ENCODE data around the gene AQP12B. TPM values are rescaled to one million over a fixed set of nuclear protein-coding genes. Genes with fewer than 3 reads are reported as not detected.
"Not testable (repeated sequence)": the region's sequence is repeated elsewhere in the genome, so short reads cannot be mapped to it uniquely, and the experiment has no call there.

The AQP12B gene
- total RNA-seq, 1 donor, result not detected

DNA sequence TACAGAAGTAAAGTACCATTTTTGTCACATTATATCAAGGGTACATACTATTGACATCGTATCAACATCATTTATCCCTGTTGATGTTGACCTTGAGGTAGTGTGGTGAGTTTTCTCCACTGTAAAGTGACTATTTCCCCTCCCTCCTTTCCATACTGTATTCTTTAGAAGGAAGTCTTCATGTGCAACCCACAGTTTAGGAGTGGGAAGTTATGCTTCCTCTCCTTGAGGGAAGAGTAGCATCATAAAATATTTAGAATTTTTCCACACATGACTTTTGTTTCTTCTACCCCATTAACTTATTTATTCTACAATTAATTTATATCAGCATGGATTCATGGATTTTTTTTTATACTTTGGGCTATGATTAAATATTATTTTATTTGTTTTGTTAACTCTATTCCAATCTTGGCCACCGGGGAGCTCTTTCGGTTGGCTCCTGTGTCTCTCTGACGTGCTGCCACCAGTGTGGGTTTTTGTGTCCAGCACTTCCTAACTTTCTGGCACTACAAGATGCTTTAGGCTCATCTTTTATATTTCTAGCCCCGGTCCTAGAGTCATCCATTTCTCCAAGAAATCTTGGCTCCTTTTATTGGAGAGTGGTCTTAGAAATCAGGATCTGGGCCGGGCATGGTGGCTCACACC is 19.0 kb downstream of the AQP12B start:
- TF ChIP-seq, protein P1, sequence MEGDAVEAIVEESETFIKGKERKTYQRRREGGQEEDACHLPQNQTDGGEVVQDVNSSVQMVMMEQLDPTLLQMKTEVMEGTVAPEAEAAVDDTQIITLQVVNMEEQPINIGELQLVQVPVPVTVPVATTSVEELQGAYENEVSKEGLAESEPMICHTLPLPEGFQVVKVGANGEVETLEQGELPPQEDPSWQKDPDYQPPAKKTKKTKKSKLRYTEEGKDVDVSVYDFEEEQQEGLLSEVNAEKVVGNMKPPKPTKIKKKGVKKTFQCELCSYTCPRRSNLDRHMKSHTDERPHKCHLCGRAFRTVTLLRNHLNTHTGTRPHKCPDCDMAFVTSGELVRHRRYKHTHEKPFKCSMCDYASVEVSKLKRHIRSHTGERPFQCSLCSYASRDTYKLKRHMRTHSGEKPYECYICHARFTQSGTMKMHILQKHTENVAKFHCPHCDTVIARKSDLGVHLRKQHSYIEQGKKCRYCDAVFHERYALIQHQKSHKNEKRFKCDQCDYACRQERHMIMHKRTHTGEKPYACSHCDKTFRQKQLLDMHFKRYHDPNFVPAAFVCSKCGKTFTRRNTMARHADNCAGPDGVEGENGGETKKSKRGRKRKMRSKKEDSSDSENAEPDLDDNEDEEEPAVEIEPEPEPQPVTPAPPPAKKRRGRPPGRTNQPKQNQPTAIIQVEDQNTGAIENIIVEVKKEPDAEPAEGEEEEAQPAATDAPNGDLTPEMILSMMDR (IDR thresholded peaks at IDR 0.05; ENCODE audit: insufficient read depth, low read depth, low read length), result no peak
- no peak for DNase-seq (ENCODE audit: low read depth)
- no peak overlapping the region for H3K4me3 ChIP-seq (ENCODE audit: low read depth, low read length)

DNA sequence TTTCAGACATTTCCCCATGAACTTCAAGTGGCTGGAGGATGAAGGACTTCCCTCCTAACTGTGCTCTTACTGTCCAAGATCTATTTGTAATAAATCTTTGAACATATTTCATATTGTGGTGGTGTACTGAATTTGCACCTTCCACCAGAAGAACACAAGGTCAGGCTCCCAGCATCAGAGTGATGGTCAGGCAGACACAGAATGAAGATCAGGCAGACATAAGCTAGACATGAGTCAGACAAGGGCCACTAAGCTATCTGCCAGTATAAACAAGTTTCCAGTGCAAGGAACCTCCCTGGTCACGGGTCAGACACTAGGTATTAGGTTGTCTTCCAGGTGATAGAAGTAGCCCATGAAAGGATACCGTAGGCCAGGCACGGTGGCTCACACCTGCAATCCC is 20.0 kb downstream of the AQP12B start:
- no peak overlapping the region for H3K4me3 ChIP-seq (ENCODE audit: low read depth, low read length)
- DNase-seq (ENCODE audit: low read depth), result no peak
- TF ChIP-seq, protein P1 (IDR thresholded peaks at IDR 0.05; ENCODE audit: insufficient read depth, low read depth, low read length), result no peak

DNA sequence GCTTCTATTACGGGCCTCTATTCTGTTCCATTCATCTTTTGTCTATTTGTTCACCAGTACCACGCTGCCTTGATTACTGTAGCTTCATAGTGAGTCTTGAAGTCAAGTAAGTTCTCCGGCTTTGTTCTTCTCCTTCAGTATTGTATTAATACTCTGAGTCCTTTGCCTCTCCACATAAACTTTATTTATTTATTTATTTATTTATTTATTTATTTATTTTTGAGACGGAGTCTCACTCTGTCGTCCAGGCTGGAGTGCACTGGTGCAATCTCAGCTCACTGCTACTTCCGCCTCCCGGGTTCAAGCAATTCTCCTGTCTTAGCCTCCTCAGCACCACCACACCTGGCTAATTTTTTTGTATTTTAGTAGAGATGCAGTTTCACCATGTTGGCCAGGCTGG is 22.8 kb downstream of the AQP12B start:
- H3K4me3 ChIP-seq (ENCODE audit: low read depth, low read length); DNase-seq (ENCODE audit: low read depth): not testable (repeated sequence)

DNA sequence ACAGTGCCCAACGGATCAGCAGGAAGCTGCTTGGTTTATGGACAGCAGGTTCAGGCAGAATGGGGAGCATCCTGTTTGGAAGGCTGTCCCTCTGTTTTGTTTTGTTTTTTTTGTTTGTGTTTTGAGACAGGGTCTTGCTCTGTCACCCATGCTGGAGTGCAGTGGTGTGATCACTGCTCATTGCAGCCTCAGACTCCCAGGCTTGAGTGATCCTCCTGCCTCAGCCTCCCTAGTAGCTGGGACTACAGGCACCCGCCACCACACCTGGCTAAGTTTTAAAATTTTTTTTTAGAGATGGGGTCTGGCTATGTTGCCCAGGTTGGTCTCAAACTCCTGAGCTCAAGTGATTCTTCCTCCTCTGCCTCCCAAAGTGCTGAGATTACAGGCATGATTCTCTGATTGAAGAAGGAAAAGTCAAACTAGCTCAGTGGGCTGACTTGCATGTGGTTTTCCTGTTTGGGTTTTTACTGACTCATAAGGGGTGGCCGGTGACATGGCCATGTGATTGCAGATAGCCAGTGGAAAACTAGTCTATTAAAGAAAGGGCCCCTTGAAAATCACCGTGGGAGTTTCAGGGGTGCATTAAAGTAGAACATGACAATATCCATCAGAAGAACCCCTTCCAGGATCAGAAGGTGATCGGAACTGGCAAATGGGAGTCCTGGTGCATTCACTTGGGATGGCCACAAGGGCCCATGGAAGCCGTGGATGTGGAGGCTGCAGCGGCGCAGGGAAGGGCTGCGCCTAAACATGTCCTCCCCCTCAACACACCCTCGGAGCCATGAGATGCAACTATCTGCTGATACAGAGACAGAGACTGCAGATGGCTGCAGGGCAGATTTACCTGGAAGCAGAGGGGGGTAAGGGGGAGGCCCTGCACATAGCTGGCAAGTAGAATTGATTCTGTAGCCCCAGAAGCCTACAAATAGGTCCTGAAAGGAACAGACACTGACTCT is 26.5 kb downstream of the AQP12B start:
- DNase-seq (ENCODE audit: low read depth), result peak; percentile 10
- TF ChIP-seq, protein P1 (IDR thresholded peaks at IDR 0.05; ENCODE audit: insufficient read depth, low read depth, low read length), result no peak
- no peak overlapping the region for H3K4me3 ChIP-seq (ENCODE audit: low read depth, low read length)

DNA sequence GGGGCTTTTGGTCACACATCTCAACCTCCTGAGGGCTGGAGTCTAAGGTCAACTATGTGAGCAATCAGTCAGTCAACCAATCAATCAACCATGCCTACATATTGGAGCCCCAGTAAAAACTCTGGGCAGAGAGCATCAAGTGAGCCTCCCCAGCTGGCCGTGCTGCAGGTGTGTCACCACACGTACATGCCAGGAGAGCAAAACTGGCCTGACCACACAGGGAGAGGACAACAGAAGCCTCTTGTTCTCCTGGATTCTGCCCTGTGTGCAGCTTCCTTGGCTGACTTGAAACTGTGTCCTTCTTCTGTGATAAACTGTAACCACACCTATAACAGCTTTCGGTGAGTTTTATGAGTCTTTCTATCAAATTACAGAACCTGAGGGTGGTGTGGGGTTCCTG is 31.5 kb downstream of the AQP12B start:
- no peak for DNase-seq (ENCODE audit: low read depth)
- no peak overlapping the region for H3K4me3 ChIP-seq (ENCODE audit: low read depth, low read length)
- TF ChIP-seq, protein P1 (IDR thresholded peaks at IDR 0.05; ENCODE audit: insufficient read depth, low read depth, low read length), result no peak

DNA sequence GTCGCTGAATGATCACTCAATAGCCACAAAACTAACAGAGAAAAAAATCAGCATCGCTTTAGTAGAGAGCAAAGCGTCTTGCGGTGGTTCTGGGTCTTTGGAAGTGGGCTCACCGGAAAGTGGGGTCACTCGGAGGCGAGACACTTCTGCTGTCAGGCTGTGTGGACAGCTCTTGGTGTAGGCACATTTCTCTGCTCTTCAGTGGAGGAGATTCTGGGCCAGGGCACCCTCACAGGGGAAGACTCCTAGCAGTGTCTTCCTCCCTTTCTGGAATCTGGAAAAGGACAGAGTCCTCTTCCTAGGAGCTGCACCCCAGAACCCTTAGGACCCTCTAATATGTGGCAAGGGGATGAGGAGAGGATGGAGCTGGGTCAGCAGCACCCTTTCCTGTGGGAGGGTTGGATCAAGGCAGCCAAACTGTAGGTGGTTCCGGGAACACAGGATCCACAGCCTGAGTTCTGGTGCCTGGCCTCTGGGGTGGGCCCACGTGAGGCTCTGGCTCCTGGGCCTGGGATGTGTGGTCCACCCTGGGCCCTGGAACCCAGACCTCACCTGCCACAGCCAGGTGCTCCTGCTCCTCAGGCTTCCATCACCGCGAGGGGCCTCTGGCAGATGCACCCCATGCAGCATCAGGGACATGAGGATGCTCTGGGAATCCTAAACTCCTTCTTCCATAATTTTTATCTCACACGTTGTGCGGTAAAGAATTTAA is 32.3 kb downstream of the AQP12B start:
- H3K4me3 ChIP-seq (ENCODE audit: low read depth, low read length), result no peak overlapping the region
- no peak for DNase-seq (ENCODE audit: low read depth)
- TF ChIP-seq, protein P1 (IDR thresholded peaks at IDR 0.05; ENCODE audit: insufficient read depth, low read depth, low read length), result no peak

DNA sequence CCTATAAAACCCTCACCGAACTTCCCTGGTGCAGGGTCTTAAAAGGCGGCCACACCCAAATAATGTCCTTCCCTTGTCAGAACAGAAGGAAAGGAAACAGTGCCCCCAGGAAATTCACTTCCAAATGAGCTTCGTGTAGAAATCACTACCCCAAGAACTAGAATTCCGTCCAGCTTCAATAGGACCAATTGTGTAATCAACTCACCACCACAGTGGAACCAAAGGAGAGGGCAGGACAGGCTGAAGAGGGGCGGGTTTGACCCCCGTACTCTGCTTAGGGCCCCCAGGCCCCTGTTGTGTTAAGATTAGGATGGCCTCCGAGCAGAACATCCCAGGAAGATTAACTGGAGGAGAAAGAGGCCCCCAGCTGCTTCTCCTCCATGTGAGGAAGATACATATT is 33.4 kb downstream of the AQP12B start:
- no peak for DNase-seq (ENCODE audit: low read depth)
- H3K4me3 ChIP-seq (ENCODE audit: low read depth, low read length), result no peak overlapping the region
- TF ChIP-seq, protein P1 (IDR thresholded peaks at IDR 0.05; ENCODE audit: insufficient read depth, low read depth, low read length), result no peak
